GM18951 (cell line): ENCODE results near the gene HRH1.
"Not testable (repeated sequence)": the region's sequence is repeated elsewhere in the genome, so short reads cannot be mapped to it uniquely, and the experiment has no call there.

ENCODE experiments used
- POLR2A ChIP-seq: IDR thresholded peaks from 4 replicates; pipeline ENCODE4 v1.6.1; 2011; ENCODE audit warnings: mild to moderate bottlenecking; ENCODE audit not compliant: insufficient read length, insufficient read depth; ENCODE audit errors: extremely low read depth
- in situ Hi-C: fragments of 300-500 bp; cut with MboI; formaldehyde crosslinking; loops from one replicate; pipeline ENCODE4 v1.12.0; 2022; ENCODE audit warnings: low sequenced_read_pairs, mixed read lengths, inconsistent platforms; ENCODE audit not compliant: unreplicated experiment

HRH1 gene

DNA sequence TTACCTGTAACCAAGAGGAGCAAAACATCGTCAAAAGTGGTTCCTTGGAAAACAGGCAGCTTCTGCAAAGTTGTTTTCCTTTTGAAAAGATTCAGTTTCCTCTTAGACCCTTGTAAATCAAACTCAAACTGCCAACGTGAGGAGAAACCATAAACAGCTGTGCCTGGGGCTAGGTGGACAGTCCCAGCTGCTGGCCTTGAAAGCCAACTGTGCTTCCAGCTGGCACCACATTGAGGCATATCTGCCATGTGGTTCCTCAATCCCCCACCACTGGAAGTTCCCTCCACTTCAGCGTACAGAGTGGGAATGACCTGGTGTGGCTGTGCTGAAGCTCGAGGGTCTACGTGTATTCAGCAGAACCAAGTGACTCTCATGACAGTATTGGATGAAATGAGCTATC is 40.9 kb downstream of the HRH1 start:
- in situ Hi-C loops, result no loop called here
- no peak for TF ChIP-seq POLR2A

DNA sequence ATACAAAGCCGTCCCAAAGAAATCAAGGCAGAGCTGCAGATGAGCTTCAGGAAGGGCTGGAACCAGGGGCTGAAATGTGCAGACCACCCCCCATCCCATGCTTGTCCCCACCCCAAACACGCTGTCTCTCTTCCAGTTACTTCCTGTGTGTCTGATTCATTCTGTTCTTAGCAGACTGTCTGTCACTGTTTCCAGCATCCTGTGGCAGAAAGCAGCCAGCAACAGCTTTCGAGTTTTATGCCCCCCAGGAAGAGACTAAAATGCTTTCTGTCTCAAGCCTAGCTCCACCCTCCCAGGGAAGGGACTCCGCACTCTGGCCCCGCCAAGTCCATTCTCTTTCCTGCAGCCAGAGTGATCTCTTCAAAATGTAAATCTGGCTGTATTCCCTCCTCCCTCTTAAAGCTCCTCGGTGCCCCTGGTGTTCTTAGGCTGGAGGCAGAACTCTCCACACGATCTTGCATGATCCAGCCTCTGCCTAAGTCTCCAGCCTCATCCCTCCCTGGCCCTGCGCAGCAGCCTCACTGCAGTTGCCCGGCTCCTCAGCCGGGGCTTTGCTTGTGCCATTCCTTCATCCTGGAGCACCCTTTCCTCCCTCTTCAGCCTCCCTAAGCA is 41.5 kb downstream of the HRH1 start:
- TF ChIP-seq POLR2A, result no peak
- in situ Hi-C loops, result no loop called here

DNA sequence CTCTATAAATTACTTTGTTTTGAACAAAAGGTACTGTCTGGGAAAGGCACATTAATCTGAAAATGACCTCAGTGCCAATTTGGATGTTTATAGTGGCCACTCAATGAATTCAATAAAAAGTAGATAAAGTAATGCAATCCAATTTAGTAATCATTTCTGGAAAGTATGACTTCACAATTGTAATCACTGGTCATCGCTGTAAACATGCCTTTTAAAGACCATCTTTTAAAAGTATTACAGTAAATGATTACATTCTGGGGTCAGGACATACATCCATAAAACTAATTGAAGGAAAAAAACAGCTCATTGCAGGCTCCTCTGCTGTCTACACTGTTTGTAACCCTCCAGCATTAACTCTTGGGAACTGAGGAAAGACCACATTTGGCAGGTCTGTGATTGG is 43.2 kb downstream of the HRH1 start:
- TF ChIP-seq POLR2A, result no peak
- in situ Hi-C loops, result no loop called here

DNA sequence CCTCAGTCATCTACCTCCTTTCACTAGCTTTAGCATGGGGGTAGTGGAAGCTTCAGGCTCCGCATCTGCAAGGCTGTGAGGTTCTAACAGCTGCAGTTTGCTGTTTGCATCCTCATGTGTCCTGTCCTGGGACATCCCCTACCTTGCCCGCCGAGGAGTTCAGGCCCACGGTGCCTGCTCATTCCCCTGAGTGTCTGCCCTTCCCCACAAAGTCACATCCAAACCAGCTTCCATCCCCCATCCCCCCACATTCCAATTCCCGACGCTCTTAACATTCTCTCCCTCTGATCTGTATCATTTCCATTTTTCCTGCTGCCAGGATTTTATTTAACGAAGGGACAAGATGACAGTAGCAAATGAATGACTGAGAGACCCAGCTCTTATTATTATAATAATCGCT is 43.8 kb downstream of the HRH1 start:
- TF ChIP-seq POLR2A, result no peak
- in situ Hi-C loops, result no loop called here

DNA sequence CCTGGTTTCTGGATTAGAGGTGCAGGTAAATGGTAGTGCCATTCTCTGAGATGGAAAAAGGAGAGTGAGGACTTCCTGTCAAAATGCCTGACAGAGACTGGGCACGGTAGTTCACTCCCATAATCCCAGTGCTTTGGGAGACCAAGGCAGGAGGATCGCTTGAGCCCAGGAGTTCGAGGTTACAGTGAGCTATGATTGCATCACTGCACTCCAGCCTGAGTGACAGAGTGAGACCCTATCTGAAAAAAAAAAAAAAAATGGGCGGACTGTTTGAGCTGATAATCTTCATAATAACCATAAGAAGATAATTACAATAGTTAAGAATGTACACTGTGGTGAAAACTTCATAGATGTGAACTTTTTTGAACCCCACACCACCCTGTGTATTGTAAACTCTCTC is 44.2 kb downstream of the HRH1 start:
- no peak for TF ChIP-seq POLR2A
- in situ Hi-C loops, result no loop called here

DNA sequence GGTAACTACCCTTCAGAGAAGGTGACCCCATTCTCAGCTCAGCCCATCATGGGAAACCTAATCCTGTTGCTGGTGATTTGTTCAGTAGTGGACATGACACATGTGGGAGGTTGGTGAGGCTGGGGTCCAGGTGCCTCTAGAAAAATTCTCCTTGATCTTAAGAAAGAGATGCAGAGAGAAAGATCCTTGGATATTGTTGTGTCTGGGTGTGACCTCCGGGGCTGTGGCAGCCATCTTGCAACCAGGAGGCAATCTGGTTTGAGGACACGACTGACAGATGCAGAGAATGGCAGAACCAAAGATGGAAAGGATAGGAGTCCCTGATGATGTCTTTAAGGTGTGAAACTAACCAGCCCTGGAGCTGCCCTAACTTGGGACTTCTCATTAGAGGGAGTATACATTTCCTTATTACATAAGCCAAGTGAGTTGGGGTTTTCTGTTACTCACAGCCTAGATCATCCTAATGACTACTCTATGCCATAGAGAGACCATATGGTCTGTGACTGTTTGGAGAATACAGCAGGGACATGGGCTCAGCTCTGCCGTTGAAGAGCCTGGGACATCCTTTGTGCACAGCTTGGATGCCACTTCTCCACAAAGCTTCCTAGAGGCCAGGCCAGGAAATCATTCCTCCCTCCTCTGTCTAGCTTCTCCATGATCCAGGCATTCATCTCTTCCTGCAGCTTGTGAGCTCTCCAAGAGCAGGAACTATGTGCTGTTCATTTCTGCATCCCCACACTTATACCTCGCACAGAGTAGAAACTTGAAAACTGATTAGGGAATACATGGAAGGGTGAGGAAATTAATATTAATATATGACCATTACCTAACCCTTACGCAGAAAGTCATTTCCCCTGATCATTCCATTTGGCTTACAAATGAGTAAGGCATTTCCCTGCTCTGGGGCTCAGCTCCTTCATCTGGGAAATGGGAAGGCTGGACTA is 45.9 kb downstream of the HRH1 start:
- no peak for TF ChIP-seq POLR2A
- in situ Hi-C loops, result no loop called here

DNA sequence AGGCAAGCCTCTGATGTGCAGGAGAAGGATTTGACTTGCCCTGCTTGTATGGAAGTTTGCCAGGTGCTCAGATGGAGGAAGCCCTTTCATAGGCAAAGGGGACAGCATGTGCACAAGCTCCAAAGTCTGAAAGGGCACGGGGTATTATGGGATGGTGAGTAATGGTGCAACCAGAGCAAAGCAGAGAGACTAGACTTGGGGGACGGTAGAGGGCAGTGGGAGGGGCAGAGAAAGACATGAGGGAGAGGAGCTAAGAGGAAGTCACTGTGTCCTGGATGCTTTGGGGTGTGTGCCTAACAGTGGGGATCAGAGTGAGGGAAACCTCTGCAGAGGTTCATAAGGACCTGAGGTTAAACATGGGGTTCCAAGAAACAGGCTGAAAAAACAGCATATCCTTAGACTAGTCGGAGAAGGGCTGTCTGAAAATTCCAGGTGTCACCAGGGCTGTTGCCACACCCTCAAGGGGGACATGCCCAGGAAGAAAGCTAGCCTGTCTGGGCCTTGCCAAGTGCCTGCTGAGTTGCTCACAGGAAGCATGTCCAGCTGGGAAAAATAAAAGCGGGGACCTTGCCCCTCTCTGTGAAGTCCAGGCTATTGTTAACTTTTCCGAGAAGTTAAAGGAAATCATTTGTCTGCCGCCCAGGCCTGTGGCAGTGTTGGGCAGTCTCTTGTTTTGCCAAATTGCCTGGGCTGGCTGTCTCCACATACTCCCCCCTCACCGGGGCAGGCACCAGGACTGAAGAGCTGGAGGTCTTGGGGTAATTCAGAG is 47.1 kb downstream of the HRH1 start:
- in situ Hi-C loops, result no loop called here
- no peak for TF ChIP-seq POLR2A

DNA sequence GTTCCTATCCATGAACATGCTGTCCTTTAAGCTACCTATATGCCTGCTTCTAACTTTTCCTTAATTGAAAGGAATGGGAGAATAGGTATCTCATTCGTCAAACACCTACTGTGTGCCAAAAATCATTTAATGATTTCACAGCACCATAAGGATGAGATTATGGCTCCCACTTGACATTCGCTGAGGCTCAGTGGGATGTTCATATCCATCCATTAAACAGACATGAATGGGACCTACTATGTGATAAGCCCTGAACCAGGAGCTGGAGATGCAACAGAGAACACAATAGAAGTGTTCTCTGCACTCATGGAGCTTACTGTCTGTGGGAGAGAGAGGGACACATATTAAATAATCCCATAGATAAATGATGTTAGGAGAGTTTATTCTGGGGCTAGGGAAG is 49.7 kb downstream of the HRH1 start:
- in situ Hi-C loops, result no loop called here

DNA sequence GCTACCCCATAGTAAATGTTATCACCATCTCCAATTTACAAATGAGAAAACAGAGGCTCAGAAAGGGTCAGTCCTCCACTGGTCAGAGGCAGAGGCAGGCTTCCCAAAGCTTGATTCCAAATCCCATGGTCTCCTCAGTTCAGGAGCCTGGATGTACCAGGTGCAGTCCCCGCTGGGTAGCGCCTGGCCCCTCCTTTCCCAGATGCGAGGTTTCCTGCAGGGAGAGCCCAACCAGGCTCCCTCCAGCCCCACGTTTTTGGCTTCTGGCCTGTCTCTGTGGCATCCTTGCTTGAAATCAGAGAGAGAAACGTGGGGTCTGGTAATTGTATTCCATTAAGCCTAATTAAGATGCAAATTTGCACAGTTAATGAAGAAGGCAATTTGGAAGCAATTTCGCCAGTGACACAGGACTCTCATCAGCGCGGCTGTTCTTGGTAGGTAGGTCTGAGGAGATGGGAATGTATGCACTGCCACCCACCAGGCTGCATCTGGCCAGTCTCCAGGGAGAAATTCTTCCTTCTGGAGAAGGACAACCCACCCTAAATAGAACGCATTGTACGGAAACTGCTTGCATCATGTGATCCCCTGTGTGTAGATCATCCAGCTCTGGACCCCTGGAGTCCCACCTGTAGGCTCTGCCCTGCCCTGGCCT is 50.5 kb downstream of the HRH1 start:
- in situ Hi-C loops, result no loop called here
- TF ChIP-seq POLR2A, result no peak

More for the DNA sequence above, 49.7 kb downstream of the HRH1 start:
- TF ChIP-seq POLR2A, result no peak

DNA sequence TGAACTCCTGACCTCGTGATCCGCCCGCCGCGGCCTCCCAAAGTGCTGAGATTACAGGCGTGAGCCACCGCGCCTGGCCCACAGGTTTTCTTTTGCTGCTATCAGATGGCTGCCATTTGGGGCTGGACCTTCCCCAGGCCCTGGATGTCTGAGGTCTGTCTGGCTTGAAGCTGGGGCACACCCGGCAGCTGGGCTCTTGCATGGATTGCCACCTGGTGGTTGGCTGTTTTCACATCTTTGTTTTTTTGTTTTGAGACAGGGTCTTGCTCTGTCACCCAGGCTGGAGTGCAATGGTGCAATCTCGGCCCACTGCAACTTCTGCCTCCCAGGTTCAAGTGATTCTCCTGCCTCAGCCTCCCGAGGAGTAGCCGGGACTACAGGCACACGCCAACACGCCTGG is 51.6 kb downstream of the HRH1 start:
- in situ Hi-C loops, result not testable (repeated sequence)

DNA sequence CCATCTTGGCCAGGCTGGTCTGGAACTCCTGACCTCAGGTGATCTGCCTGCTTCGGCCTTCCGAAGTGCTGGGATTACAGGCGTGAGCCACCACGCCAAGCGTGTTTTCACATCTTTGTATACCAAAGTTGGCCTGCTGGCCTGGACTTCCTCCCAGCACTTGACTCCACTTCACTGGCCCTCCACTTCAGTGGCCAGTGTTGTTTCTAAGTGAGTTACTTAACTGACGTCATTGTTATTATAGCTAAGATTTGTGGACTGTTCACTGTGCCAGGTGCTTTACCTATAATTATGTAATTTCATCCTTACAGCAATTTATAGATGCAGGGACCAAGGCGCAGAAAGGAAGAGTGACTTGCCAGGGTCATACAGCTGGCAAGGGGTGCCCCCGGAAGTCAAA is 52.0 kb downstream of the HRH1 start:
- no peak for TF ChIP-seq POLR2A
- in situ Hi-C loops, result no loop called here

DNA sequence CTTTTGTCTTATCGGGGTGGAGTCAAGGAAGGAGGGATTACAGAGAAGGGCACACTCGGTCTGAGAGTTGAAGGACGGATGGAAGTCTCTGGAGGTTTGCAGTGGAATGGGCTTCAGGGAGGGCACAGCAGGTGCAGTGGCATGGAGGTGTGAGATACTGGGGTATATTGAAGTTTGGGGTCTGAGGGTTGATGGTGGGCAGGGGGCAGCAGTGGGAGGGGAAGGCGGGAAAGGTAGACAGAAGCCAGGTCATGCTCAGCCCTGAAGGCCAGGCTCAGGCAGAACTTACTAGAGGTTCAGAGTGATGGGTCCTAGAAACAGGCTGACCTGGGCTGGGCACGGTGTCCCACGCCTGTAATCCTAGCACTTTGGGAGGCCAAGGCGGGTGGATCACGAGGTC is 52.7 kb downstream of the HRH1 start:
- no peak for TF ChIP-seq POLR2A
- in situ Hi-C loops, result no loop called here

DNA sequence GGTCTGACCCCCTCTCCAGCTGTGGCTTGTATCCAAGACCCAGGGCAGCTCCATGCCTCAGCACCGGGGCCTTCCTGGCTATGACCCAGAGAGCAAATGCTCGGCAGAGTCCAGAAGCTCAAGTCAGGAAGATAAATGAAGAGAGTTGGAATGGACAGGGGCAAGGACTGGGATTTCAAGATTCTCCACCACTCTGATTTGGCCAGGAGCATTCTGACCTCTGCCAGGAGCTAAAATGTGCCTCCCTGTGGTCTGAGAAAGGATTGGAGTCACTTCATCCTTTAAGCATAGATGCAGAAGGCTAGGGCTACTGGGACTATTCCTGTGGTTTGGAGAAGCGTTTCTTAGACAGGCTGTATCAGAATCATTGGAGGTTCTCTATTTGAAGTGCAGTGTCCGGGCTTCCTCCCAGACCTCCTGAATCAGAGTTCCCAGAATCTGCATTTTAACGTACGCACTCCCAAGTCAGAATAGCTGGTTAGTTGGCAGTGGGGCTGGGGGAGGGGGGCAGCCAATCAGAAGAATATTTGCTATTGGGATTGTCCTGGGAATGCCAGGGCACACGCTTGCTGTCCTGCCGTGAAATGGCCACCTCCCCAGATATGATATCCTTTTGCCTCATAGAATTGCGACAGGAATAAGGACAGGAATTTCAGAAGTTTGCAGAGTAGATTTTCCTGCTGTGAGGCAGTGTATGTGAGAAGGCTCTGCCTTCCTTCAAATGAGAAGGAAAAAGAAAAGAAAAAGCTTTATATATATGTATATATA is 57.4 kb downstream of the HRH1 start:
- in situ Hi-C loops, result no loop called here
- no peak for TF ChIP-seq POLR2A

DNA sequence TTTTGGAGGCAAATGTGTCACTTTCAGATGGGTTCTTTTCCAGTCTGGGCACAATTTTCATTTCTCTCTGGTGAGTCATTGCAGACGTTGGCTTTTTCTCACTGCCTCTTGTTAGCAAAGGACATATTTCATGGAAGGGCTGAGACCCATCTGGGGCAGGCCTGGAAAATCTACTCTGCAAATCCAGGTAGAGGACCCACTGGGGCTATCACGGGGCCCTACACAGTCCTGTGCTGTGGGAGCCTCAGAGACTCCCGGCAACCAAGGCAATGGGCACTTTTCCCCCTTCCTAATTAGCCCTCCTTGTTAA is 58.0 kb downstream of the HRH1 start:
- in situ Hi-C loops, result no loop called here
- no peak for TF ChIP-seq POLR2A
